GM21529 (cell line): ENCODE results near the gene FAM221A.
A peak's percentile ranks its signal among the peaks of the same experiment; 100 is the strongest.
"Not testable (repeated sequence)": the region's sequence is repeated elsewhere in the genome, so short reads cannot be mapped to it uniquely, and the experiment has no call there.

Experiments used
- ATAC-seq: cut with Tn5 transposase; IDR thresholded peaks from one replicate; pipeline ENCODE4 v1.9.1; 2021; ENCODE audit not compliant: unreplicated experiment

FAM221A gene

GRCh38 chr7:23679898-23680413 is at the start of gene FAM221A:
Gene FAM221A (plus strand): TSS chr7:23680199. CDS start chr7:23680219, 20 bp downstream.
- peak; percentile 87 for ATAC-seq

DNA sequence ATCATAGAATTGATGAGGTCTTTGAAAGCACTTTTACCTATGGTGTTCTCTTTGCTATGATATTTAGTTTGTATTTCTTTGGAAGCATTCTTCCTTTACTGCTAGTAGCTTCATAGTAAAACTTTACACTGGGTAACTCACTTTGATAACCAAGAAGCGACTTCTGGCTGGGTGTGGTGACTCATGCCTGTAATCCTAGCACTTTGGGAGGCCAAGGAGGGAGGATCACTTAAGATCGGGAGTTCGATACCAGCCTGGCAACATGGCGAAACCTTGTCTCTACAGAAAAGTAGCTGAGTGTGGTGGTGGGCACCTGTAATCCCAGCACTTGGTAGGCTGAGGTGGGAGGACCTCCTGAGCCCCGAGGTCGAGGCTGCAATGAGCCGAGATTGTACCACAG is 46.6 kb upstream of the FAM221A start:
- no peak for ATAC-seq

DNA sequence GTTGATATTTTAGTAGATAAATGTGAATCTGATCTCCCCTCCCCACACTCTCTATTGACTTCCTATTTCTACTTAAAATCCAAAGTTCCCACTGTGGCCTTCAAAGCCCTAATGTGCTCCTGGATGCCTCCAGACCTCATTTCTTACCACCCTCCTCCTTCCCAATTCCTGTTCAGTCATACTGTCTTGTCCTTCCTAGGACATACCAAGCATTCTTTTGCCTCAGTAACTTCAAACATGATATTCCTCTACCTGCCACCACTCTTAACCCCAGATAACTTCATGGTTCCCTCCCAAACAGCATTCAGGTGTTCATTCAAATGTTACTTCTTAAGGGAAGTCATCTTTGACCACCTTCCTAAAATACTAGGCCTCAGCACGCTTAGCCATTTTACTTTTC is 34.2 kb upstream of the FAM221A start:
- ATAC-seq = no peak

- no peak for ATAC-seq
Measured at GRCh38 chr7:23653942-23654341, 26.1 kb upstream of the FAM221A start.

DNA sequence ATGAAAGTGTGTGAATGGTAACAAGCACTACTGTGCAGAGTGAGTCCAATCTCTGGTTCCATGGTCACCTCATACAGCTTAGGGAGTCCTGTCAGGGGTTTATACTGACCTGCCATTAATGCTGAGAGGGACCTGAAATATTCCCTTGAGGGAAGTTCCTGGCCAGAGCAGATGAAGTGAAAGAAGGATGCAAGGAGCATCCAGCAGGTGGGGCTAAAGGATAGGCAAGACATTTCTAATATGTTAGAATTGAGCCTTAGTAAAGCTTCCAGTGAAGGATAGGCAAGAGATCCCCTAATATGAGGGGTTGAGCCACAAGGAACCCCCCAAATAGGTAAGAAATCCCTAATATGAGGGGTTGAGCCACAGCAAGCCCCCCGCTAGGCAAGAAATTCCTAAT is 25.5 kb upstream of the FAM221A start:
- ATAC-seq = no peak

- no peak for ATAC-seq
Measured at GRCh38 chr7:23655433-23655832, 24.6 kb upstream of the FAM221A start.

DNA sequence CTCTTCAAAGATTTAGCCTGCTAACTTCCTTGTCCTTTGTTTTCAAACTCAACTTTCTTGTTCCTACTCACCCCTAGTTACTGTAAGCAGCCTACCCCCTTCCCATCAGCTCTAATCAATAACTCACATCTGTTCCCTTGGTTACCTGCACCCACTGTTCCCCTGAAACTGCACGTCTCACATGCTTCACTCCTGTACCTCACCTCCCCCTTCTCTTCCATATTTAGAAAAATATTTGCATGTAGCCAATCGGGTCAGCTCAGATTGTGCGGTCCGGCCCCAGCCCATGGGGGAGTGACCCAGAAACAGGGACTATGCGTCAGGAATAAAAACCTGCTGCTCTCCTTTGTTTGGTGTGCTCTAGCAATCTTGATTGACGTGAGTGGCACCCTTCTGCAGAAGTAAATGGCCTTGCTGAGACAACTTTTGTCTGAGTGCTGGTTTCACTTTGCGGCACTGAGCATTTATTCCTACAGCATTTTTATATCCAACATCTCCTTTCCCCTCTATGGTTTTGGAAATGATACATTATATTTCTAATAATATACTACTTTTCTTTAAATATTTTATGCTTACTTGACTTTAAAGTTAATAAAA is 21.1 kb upstream of the FAM221A start:
- no peak for ATAC-seq

DNA sequence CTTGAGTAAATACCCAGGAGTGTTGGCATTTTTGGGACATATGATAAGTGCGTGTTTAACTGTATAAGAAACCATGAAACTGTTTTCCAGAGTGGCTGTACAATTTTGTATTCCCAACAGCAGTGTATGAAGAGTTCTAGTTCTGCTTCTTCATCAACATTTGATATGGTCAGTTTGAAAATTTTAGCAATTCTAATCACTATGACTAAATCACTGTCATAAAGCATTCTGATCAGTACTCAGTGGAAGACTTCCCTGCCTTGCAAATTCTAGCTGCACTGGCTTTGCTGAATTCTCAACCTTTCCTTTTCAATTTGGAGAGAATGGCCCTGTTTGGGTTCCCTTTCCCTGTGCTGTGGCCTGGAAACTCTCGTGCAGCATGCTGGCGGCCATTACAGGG is 18.6 kb upstream of the FAM221A start:
- no peak for ATAC-seq

- no peak for ATAC-seq
Measured at GRCh38 chr7:23662124-23662983, 17.6 kb upstream of the FAM221A start.

DNA sequence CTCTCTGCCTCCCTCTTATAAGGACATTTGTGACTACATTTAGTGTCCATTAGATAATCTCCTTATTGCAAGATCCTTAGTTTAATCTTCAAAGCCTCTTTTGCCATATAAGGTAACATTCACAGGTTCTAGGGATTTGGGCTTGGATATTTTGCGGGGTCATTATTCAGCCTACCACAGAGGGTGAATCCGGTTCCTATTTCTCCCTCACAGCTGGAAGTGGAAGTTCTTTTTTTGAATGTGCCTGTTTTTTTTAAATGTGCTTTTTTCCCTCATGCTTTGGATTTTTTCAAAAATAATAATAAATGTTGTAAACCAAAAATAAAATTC is 17.1 kb upstream of the FAM221A start:
- ATAC-seq = no peak

DNA sequence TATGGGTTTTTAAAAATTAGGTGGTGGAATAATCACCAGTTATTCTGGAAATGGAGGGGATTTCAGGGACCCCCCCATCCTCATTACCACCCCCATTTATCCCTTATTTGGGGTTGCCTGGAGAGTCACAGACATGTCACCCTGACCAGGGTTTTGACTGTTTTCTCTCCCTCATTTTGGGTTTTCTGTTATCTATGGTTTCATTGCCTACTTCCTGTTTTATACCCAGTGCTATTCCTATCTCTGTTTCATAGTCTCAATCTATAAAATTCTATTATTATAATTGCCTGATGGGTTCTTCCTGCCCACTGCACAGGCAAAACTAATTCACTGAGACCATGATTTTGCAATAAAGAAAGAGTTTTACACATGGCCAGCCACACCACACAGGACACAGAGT is 15.9 kb upstream of the FAM221A start:
- ATAC-seq = no peak

- no peak for ATAC-seq
Measured at GRCh38 chr7:23672033-23672432, 8.0 kb upstream of the FAM221A start.

- ATAC-seq = peak; percentile 60
Measured at GRCh38 chr7:23680414-23681405, 711 bp downstream of the FAM221A start.

- ATAC-seq = not testable (repeated sequence)
Measured at GRCh38 chr7:23684041-23684440, 4.0 kb downstream of the FAM221A start.

DNA sequence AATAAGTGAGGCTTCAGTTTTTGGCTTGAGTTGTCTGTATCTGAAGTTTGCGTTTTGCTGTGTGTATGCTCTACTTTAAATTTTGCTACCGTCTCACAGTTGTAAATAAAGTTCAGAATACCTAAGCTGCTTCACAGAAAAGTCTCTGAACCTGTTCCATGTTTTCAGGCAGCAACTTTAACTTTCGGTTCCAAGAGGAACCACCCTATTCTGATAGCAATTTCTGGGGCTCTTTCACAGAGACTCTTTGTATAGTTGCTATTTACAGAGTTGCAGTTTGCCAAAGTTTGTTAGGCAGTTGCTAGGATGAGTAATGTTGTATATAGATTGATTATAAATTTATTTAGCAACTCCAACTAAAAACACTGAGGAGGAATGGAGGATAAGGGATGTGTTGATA is 5.7 kb downstream of the FAM221A start:
- ATAC-seq = no peak

- ATAC-seq = no peak
Measured at GRCh38 chr7:23687011-23687410, 7.0 kb downstream of the FAM221A start.

DNA sequence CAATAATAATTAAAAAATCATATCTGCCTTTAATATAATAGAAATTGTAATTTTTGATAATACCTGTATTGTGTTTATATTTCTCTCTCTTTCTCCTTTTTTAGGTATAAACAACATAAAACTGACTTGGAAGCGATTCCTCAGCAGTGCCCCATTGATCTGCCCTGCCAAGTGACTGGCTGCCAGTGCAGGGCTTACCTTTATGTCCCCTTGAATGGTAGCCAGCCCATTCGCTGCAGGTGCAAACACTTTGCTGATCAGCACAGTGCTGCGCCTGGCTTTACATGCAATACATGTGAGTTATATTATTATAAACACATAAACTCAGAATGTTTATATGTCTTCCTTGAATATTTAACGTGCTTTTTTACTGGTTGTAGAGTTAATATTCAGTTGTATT is 9.2 kb downstream of the FAM221A start:
- no peak for ATAC-seq

GRCh38 chr7:23691320-23691719 is 11.3 kb downstream of the FAM221A start:
- no peak for ATAC-seq

DNA sequence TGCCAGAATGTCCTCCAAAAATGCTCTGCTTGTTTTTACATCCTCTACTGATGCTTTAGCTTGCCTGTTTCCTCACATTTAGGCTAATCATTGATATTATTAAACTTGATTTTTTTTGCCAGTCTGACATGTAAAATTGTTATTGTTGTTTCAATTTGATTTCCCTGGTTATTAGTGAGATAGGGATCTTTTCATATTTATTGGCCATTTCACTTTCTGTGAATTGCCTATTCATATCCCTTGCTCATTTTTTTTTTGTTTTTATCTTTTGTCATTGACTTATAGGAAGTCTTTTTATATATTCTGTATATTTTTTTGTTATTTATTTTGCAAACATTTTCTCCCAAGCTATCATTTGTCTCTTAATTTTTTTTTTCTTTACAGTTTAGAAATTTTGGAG is 13.2 kb downstream of the FAM221A start:
- ATAC-seq = no peak

DNA sequence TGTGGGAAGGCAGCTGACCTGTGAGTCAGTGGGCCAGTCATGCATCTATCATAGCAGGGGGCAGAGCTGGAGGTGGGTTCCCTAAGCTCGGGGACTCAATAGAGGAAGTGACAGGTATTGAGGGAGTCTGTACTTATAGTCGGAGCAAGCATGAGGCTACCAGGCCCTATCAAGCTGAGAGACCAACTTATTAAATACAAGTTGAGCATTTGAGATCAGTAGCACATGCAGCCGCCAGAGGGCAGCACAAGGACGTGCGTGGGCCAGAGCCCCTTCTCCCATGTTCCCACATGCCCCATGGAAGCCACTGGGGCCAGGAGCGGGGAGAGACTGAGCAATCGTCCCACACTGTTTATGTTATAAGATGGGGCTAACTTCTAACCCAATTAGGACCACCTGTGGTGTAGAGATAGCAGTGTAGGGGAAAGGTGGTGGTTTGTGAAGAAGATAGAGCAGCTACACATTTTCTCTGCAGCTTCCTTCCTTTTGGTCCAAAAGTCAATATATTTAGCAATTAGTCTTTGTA is 17.0 kb downstream of the FAM221A start:
- peak; percentile 79 for ATAC-seq

DNA sequence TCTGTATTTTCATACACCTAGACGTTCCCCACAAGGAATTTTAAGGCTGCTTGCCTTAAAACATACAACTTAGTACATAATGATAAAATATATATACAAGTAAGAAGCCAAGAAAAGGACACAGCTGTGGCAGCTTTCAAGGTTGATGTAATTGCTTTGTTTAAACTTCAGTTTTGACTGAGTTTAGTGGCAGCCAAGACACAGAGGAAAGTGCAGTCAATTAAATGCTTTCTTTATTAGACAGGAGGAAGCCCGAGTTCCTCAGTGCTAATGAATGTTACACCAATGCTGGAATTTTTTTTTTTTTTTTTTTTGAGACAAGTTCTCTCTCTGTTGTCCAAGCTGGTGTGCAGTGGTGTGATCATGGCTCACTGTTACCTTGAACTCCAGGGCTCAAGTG is 18.8 kb downstream of the FAM221A start:
- ATAC-seq = no peak
